ENCODE results near the gene NOTO. TPM values are rescaled to one million over a fixed set of nuclear protein-coding genes. Genes with fewer than 3 reads are reported as not detected.

Gene NOTO
- total and polyA plus RNA-seq, 11 donors, result not detected

DNA sequence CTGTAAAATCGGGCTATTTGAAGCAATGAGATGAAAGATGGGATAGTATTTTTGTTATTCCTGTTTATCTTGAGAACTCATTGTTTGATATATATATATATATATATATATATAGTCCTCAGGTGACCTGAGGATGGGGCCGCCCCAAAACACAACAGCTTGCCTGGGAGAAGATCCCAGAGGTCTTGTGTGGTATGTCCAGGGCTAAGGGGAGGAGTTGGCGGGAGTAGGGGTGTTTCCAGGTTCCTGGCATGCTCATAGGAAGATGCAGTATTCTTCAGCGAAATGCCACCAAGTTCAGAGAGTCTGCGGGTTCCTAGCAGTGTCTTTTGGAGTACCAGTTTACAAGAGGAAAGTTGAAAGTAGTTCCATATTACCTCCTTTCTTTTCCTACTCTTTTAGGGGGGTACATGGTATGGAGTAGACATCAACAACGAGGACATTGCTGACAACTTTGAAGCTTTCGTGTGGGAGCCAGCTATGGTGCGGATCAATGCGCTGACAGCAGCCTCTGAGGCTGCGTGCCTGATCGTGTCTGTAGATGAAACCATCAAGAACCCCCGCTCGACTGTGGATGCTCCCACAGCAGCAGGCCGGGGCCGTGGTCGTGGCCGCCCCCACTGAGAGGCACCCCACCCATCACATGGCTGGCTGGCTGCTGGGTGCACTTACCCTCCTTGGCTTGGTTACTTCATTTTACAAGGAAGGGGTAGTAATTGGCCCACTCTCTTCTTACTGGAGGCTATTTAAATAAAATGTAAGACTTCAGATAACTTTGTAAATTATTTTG, 50.1 kb downstream of the NOTO start:
- intact Hi-C loops (cut with DNase I), result no loop called here
- H3K36me3 ChIP-seq, result peaks cover 3 to 81% (median 75%) of the 10 kb centered on the region in 9 donors
- H3K27ac ChIP-seq, result no peak overlapping the region
- ATAC-seq (no peak), DNase-seq (no peak)
- H3K4me1 ChIP-seq, result no peaks in the 10 kb centered on the region
- H3K4me3 ChIP-seq, result no peak overlapping the region
- no peaks in the 10 kb centered on the region for H3K27me3 ChIP-seq
- no peak for TF ChIP-seq POLR2A (IDR thresholded peaks at IDR 0.05)
- no peak for TF ChIP-seq CTCF (IDR thresholded peaks at IDR 0.05)
- no peaks in the 10 kb centered on the region for H3K9me3 ChIP-seq
- 89 to 91% (median 90%) methylated on average over 17 of the region's 17 CpGs for WGBS, 4 donors

GRCh38 chr2:73253400-73253799, 51.0 kb downstream of the NOTO start:
- Histone ChIP-seq H3K9me3 (no peaks in the 10 kb centered on the region), H3K27me3 (no peaks in the 10 kb centered on the region), H3K4me3 (no peak overlapping the region), H3K27ac (no peak overlapping the region), H3K36me3 (peaks cover 0 to 71% (median 66%) of the 10 kb centered on the region in 9 donors), H3K4me1 (no peaks in the 10 kb centered on the region)
- no peak for DNase-seq
- TF ChIP-seq POLR2A (IDR thresholded peaks at IDR 0.05), result no peak
- TF ChIP-seq CTCF (IDR thresholded peaks at IDR 0.05), result no peak
- 38 to 69% (median 57%) methylated on average over 2 of the region's 2 CpGs for WGBS, 4 donors
- ATAC-seq, result no peak
- intact Hi-C loops (cut with DNase I), result no loop called here

DNA sequence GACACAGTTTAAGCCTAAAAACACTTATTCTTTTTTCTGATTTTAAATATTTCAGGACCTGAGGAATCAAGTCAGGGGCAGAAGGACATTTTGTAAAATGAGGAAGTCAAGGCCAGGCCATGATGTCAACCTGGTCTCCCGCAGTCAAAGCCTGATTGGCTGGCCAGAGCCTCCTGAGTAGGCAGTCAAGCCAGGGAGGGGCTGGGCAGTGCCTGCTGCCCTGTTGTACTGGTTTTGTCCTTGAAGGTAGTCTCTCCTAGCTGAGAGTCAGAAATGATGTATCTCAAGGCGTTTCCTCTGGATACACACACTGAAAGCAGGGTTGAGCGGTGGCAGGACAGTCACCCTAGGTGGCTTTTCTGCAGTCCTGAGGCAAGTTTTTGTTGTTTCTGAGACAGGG, 51.5 kb downstream of the NOTO start:
- WGBS, 4 donors, result 86 to 94% (median 90%) methylated on average over 3 of the region's 3 CpGs
- no peak for TF ChIP-seq CTCF (IDR thresholded peaks at IDR 0.05)
- H3K27ac ChIP-seq, result no peak overlapping the region
- no peak overlapping the region for H3K4me3 ChIP-seq
- DNase-seq, result no peak
- H3K4me1 ChIP-seq, result no peaks in the 10 kb centered on the region
- ATAC-seq, result no peak
- peaks cover 0 to 66% (median 61%) of the 10 kb centered on the region in 9 donors for H3K36me3 ChIP-seq
- H3K9me3 ChIP-seq, result no peaks in the 10 kb centered on the region
- H3K27me3 ChIP-seq, result no peaks in the 10 kb centered on the region
- intact Hi-C loops (cut with DNase I), result no loop called here

- H3K9me3 ChIP-seq, result no peaks in the 10 kb centered on the region
- 93 to 98% (median 95%) methylated on average over 7 of the region's 7 CpGs for WGBS, 4 donors
- no peaks in the 10 kb centered on the region for H3K4me1 ChIP-seq
- no peak overlapping the region for H3K4me3 ChIP-seq
- peaks cover 0 to 61% (median 55%) of the 10 kb centered on the region in 9 donors for H3K36me3 ChIP-seq
- ATAC-seq, result no peak
- TF ChIP-seq CTCF (IDR thresholded peaks at IDR 0.05), result no peak
- TF ChIP-seq POLR2A (IDR thresholded peaks at IDR 0.05), result no peak
- H3K27me3 ChIP-seq, result no peaks in the 10 kb centered on the region
- intact Hi-C loops (cut with DNase I), result no loop called here
- no peak for DNase-seq
- no peak overlapping the region for H3K27ac ChIP-seq
These were observed 52.1 kb downstream of the NOTO start for GRCh38 chr2:73254343-73255006.

All from heart left ventricle (tissue), 16 donors.